Raji (cell line): ENCODE data around the gene VOPP1.

Source experiments
- POLR2A ChIP-seq: IDR thresholded peaks from 2 replicates; pipeline ENCODE4 v1.6.1; 2011; ENCODE audit warnings: low read depth, low read length, control low read depth; ENCODE audit not compliant: insufficient read depth

Gene VOPP1, protein sequence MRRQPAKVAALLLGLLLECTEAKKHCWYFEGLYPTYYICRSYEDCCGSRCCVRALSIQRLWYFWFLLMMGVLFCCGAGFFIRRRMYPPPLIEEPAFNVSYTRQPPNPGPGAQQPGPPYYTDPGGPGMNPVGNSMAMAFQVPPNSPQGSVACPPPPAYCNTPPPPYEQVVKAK

DNA sequence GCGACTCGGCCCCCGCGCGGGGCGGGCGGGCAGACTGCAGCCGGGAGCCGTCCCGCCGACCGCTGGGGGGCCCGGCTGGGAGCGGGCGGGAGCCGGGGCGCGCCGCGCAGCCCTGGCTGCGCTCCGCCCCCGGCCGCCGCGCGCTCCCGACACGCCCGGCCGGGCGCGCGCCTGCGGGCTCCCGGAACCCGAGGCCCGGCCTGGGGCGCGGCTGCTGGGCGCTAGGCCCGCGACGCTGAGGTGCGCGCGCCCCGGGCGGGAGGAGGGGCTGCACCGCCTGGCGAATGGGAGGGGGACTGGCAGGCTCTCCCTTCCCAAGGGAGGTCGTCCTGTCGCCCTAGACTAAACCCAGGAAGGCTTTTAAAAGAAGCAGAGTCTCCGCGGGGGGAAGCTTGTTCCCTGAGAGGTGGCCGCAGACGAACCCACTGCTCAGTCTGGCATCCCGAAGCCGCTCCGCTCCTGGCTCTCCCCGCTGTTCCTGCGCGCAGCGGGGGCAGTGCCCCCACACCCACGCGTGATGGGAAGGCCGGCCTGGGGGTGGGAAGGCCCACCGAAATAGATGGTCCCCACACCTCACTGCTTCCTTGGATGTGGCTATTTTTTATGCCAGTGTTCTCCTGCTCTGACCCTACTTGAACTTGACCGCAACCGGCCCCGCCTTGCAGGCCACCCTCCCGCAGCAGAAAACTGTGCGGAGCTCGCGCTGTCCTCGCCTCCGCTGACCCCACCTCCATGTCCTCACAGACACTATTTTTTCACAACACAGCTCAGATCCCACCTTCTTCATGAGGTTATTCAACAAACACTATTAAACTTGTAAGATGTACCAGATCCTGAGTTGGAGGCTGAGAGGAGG lies at the start of gene VOPP1:
Gene VOPP1 (minus strand): TSS at position 125 of the 856 bp plus-strand sequence. CDS start 178 bp downstream, outside the sequence.
- peak; percentile 45; the same call in 1 of the 2 replicates for TF ChIP-seq POLR2A

DNA sequence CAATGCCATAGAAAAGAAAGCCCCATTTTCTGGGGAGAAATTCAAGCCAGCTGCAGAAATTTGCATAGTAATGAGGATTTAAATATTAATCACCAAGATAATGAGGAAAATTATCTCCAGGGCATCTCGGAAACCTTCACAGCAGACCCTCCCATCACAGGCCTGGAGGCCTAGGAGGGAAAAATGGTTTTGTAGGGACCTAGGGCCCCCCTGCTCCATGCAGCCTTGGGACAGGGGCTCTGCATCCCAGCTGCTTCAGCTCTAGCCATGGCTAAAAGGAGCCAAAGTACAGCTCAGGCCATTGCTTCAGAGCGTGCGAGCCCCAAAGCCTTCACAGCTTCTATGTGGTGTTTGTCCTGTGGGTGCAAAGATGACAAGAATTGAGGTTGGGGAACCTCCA lies 46.6 kb upstream of the VOPP1 start:
- TF ChIP-seq POLR2A: no peak

DNA sequence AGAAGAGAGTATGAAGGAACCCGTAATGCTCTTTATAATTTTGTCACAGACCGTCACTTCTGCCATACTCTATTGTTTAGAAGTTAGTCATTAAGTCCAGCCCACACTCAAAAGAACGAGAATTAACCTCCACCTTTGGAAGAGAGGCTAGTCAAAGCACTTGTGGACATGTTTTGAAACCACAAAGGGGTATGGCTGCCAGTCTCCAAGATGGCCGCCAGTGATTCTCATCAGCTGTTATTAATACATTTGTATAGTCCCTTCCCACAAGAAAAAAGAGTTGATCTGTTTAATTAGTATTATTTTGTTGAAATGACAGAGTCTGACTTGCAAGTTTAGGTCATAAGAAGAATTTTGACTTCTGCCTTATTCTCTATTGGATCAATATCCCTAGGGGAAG lies 23.2 kb upstream of the VOPP1 start:
- TF ChIP-seq POLR2A: no peak

DNA sequence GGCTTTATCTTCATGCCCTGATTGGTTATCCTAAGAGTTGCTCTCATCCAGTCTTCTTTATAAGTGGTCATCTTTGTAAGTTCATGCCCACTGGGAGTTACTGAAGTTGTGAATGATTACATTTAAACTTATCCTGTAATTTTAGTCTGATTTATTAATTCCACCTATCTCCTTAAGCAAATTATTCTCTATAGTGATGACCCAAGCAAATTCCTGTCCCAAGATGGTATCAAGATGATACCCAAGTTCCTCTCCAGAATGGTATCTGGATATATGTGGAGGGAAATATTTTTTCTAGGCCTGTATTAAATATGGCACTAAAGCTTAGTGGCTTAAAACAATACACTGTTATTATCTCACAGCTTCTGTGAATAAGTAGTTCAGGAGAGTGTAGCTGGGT lies 22.6 kb upstream of the VOPP1 start:
- TF ChIP-seq POLR2A: no peak

DNA sequence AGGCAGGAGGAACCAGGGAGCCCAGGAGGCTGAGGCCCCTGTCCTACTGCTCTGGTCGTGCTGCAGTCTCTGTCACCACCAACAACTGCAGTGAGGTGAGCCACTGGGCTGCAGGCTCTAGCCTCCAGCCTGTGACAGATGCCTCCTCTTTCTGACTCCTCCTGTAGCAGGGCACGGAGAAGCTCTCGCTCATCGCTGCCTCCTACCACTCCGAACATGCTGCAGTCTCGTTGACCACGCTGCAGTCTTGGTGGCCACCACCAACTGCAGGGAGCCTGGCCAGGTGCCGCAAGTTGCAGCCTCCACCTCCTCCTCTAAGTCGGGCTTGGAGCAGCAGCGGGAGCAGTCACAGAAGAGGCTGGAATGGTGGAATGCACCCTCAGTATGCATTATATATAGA lies 22.1 kb upstream of the VOPP1 start:
- no peak for TF ChIP-seq POLR2A

DNA sequence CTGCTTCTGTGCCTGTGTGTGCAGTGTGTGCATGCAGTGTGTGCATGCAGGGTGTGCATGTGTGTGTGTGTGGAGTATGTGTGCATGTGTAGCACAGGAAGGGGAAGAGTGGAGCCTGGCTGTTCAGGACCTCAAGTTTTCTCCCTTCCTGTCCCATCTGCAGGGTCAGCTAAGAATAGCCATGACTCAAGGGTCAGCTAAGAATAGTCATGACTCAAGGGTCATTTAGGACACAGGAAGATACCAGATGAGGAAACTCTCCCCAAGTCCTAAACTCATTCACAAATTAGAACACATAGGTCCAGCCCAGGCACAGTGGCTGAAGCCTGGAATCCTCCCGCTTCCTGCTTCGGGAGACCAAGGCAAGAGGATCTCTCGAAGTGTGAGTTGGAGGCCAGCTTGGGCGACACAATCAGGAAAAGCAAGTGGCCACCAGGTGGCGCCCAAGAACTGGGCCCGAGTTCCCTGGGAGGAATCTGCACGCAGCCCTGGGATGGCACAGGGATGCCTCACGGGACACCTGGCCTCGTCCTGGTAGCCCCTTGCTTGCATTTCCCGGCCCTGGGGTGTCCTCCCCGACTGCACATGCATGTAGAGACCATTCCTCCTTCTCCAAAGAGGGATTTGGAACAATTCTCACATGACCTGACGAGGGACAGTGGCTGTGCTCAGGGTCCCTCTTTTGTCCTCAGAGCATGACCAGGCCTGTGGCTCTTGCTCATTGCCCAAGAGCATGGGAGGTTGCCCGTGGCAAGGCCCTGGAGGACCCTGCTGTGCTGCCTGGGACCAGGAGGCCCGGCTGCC lies 21.4 kb upstream of the VOPP1 start:
- TF ChIP-seq POLR2A: no peak

DNA sequence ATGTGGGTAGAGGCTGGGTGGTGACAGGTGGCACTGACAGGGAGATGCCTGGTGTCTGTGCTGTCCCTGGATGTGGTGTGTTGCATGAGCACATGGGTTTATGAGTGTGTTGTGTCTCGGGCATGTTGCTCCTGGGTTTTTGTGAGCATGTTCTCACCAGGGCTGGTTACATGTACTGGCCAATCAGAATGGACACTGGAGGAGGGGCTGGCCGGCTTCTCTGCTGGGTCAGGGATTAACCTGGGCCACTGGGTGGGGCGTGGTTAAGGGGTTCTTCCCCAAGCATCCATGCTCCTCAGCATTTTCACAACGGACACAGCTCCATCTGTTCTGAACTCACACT lies 20.8 kb upstream of the VOPP1 start:
- no peak for TF ChIP-seq POLR2A

DNA sequence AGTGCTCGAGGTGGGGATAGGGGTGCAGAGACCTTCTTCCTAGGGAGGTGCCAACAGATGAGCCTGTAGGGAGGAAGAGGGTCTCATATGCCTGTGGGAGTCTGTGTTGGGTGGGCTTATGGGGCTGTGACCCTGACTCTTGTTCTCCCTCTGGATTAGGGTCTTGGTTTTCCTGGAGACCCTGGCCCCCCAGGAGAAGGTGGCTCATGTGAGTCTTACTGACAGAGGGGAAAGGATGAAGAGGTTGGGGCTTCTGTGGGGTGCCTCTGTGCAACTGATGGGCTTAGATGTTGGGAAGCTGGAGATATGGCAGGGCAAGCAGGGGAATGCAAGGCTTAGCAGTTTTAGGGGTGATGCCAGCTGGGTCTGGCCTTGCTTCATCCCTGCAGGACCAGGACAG lies 20.2 kb upstream of the VOPP1 start:
- TF ChIP-seq POLR2A: no peak

DNA sequence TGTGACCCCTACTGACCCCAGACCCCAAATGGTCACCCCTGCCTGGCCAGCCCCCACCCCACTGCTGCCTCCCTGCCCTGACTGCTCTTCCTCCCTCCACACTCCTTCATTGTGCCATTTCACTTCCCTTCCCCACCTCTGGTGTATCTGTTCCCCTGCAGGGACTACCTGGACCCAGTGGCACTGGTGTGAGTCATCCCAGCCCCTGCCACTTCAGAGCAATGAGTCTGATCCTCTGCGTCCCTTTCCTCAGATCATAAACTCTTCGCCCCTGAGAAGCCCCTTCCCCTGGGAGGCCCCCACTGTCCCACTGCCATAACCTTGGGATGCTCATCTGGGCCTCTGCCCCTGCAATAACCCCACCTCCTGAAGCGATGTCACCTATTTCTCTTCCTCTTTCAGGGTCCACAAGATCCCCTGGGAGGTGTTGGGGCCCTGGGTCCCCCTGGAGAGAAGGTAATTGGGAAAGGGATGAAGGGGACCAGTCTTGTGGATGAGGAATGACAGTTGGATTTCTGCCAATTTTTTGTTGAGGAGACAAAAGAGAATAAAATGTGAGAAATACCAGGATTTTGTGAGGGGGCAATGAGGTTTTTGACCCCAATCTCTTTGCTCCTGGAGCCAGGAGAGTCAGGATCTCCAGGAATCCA lies 19.1 kb upstream of the VOPP1 start:
- no peak for TF ChIP-seq POLR2A

DNA sequence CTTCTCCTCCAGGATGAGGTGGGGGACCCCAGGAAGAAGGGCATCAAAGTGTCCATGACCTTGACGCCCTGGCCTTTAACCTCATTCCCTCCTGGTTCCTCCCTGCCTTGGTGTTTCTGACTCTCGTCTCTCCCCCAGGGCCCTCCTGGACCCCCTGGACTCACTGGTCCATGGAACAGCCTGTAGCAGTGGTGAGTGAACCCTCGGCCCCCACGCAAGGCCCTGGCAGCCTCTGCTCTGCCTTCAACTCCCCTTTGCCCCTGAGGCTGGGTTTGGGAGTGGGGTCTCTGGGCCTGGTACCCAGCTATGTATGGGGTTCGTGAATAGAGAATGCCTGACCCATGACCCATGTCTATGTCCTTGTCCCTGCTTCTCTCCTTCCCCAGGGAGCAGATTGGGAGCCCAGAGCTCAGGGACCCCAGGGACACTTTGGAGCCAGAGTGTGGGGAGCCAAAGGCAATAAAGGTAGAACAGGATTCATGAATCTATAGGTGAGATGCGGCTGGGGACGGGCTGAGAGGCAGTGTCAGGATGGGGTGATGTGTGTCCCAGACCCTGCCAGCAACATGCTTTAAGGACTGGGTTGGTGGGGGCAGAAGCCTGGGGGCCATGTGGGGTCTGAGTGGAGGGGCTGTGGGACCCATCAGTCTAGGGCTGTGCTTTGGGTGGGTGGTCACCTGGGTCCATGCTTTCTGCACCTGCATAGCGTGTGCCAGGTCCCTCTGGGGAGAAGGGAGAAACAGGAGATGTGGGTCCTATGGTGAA lies 18.4 kb upstream of the VOPP1 start:
- no peak for TF ChIP-seq POLR2A

DNA sequence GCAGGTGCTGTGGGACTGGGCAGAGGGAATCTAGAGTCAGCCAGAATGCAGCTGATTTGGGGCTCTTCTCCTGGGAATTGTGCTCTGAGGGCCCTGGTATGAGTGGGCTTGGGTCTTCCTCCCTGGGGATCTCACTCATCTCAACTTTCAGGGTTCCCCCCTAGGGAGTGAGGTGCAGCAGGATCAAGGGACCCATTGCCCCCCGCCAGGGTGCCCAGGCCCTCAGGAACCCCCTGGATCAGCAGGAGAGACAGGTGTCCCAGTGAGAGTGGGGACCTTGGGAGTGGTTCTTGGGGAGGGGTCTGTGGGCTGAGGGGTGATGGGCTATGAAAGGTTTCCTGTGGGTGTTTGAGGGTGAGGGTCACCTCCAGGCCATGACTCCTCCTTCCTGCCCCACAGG lies 17.6 kb upstream of the VOPP1 start:
- TF ChIP-seq POLR2A: no peak

DNA sequence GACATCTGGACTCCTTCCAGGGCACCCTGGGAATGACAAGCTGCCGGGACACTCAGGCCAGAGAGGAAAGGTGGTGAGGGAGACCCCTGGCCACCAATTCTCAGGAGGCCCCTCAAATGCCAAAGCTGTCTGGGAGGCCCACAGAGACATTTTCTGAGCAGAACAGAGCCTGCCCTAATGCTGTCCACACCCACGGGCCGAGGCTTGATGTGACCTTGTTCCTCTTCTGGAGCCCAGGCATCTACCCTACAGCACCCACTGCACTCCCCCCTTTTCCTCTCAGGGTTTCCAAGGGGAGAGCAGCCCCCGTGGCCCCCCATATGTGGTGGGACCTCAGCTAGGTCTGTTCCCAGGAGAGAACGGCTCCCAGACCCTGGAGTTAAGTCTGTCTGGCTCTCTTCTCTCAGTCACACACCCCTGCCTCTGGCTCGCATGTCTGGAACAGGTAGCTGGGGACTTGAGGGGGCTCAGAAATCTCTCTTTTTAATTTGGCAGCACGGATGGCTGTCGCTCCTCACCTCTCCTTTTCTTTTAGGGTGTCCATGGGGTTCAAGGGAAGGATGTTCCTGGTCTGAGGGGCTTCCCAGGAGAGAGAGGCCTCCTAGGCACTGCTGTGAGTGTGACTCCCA lies 16.8 kb upstream of the VOPP1 start:
- no peak for TF ChIP-seq POLR2A

DNA sequence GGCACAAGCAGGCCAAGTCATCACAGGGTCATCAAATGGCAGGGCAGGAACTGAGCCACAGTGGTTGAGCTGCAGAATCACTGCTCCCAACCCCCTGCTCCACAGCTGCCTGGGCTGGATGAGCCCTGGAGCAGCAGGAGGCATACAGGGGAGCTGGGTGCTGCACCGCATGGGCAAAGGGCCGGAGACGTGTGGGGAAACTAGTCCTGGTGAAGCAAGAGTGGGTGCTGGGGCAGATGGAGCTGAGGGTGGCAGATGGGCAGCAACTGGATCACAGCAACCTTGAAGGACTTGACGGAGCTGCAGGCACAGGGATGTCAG lies 16.0 kb upstream of the VOPP1 start:
- TF ChIP-seq POLR2A: no peak

DNA sequence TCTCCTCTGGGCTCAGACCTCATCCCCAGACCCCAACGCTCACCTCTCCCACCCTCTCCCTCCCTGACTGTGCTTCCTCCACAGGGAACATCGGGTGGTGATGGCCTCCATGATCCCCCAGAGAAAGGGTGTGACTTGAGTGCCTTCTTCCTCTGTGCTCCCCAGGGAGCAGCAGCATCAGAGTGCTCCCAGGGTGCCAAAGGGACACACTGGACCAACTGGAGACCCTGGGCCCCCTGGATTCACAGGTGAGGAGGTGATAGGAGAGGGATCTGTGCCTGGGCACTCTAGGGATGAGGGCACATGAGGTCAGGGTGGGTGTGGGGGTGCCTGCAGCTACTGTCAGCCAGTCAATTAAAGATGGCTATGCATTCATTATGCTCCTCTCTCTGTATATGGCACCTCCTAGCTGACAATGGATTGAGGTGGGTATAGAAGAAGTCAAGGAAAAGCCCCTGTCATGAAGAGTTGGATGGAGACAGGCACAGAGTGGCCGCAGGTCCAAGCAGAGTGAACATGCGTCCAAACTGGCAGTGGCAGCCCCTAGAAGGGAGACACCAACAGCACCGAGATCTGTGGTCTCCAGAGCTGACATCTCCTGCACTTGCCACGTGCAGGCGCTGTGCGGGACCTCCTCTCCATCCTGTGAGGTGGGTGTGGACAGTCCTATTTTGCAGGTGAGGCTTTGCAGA lies 15.5 kb upstream of the VOPP1 start:
- TF ChIP-seq POLR2A: no peak
